ENCODE results near the gene TNFAIP8L3.
"Not testable (repeated sequence)": the region's sequence is repeated elsewhere in the genome, so short reads cannot be mapped to it uniquely, and the experiment has no call there.

Gene TNFAIP8L3

GRCh38 chr15:51048308-51048707 is 46.4 kb downstream of the TNFAIP8L3 start:
- TF ChIP-seq CTCF (IDR thresholded peaks at IDR 0.05; ENCODE audit: control extremely low read depth, extremely low read depth, low read depth, missing control alignments) = no peak
- POLR2A ChIA-PET = no interaction called here
- no peak for DNase-seq (ENCODE audit: extremely low spot score)
- CTCF ChIA-PET = interaction anchor here (1.4 to 2.5 kb wide), 2 partner anchors 12 to 17 kb away, joined by 4 to 11 read pairs; no protein-coding TSS in a partner anchor

- TF ChIP-seq CTCF (IDR thresholded peaks at IDR 0.05; ENCODE audit: control extremely low read depth, extremely low read depth, low read depth, missing control alignments) = no peak
- CTCF ChIA-PET = interaction anchor here (1.4 kb wide), 1 partner anchor 18 kb away, joined by 4 read pairs; no protein-coding TSS in a partner anchor
Measured at GRCh38 chr15:51046799-51047449, 47.8 kb downstream of the TNFAIP8L3 start.

GRCh38 chr15:51046016-51046415 is 48.7 kb downstream of the TNFAIP8L3 start:
- CTCF ChIA-PET = no interaction called here
- POLR2A ChIA-PET = no interaction called here

More at GRCh38 chr15:51046799-51047449, 47.8 kb downstream of the TNFAIP8L3 start:
- DNase-seq (ENCODE audit: extremely low spot score) = no peak
- POLR2A ChIA-PET = no interaction called here

GRCh38 chr15:51044037-51044727 is 50.5 kb downstream of the TNFAIP8L3 start:
- TF ChIP-seq CTCF (IDR thresholded peaks at IDR 0.05; ENCODE audit: control extremely low read depth, extremely low read depth, low read depth, missing control alignments) = no peak
- ChIA-PET CTCF (no interaction called here), POLR2A (interaction anchor here (0.6 kb wide), 1 partner anchor 1859 kb away, joined by 3 read pairs; no protein-coding TSS in a partner anchor)
- DNase-seq (ENCODE audit: extremely low spot score) = no peak

More at GRCh38 chr15:51046016-51046415, 48.7 kb downstream of the TNFAIP8L3 start:
- no peak for DNase-seq (ENCODE audit: extremely low spot score)
- no peak for TF ChIP-seq CTCF (IDR thresholded peaks at IDR 0.05; ENCODE audit: control extremely low read depth, extremely low read depth, low read depth, missing control alignments)

- POLR2A ChIA-PET = no interaction called here
- no peak for TF ChIP-seq CTCF (IDR thresholded peaks at IDR 0.05; ENCODE audit: control extremely low read depth, extremely low read depth, low read depth, missing control alignments)
- CTCF ChIA-PET = no interaction called here
- no peak for DNase-seq (ENCODE audit: extremely low spot score)
Measured at GRCh38 chr15:51038974-51039319, 55.8 kb downstream of the TNFAIP8L3 start.

GRCh38 chr15:51038162-51038973 is 56.3 kb downstream of the TNFAIP8L3 start:
- ChIA-PET POLR2A (no interaction called here), CTCF (no interaction called here)
- TF ChIP-seq CTCF (IDR thresholded peaks at IDR 0.05; ENCODE audit: control extremely low read depth, extremely low read depth, low read depth, missing control alignments) = no peak
- DNase-seq (ENCODE audit: extremely low spot score) = no peak

GRCh38 chr15:51037474-51037873 is 57.2 kb downstream of the TNFAIP8L3 start:
- CTCF ChIA-PET; POLR2A ChIA-PET; DNase-seq (ENCODE audit: extremely low spot score): not testable (repeated sequence)

Measured in GM10248 (cell line).